ENCODE data around the gene GRIP2. TPM values are rescaled to one million over a fixed set of nuclear protein-coding genes. Genes with fewer than 3 reads are reported as not detected.

GRIP2 gene
- polyA plus RNA-seq (2013, experiment 1 of 2), result 7.3 TPM
- polyA plus RNA-seq (2013, experiment 2 of 2), result 4.8 TPM

- 79 to 82% methylated on average over 9 to 11 of the region's 14 CpGs for WGBS, 2 experiments (ENCODE audit: insufficient coverage in 2 of 2)
- Histone ChIP-seq H3K27ac (ENCODE audit: low read depth, low read length, severe bottlenecking) (no peak within 1 kb of the TSS), H3K4me3 (ENCODE audit: extremely low read depth, insufficient read depth, low read length, poor library complexity, severe bottlenecking) (no peak within 1 kb of the TSS)
These were observed at the start of gene GRIP2 for GRCh38 chr3:14539742-14540491. GRIP2 (minus strand) TSS chr3:14540342; CDS start chr3:14540308, 34 bp downstream.

GRCh38 chr3:14588425-14589112 lies 48.4 kb upstream of the GRIP2 start:
- no peaks in the 10 kb centered on the region for H3K36me3 ChIP-seq (ENCODE audit: control insufficient read depth, insufficient read depth, low read length)

More at GRCh38 chr3:14539742-14540491, at the start of gene GRIP2:
- Histone ChIP-seq H3K4me1 (ENCODE audit: control insufficient read depth, insufficient read depth, low read length, poor library complexity, severe bottlenecking) (peaks cover under 1% of the 10 kb centered on the region), H3K36me3 (ENCODE audit: control insufficient read depth, insufficient read depth, low read length) (no peaks in the 10 kb centered on the region), H3K9me3 (ENCODE audit: control insufficient read depth, low read length) (no peaks in the 10 kb centered on the region)

GRCh38 chr3:14587740-14588360 lies 47.7 kb upstream of the GRIP2 start:
- Histone ChIP-seq H3K36me3 (ENCODE audit: control insufficient read depth, insufficient read depth, low read length) (no peaks in the 10 kb centered on the region), H3K27ac (ENCODE audit: low read depth, low read length, severe bottlenecking) (no peak overlapping the region), H3K9me3 (ENCODE audit: control insufficient read depth, low read length) (no peaks in the 10 kb centered on the region), H3K4me3 (ENCODE audit: extremely low read depth, insufficient read depth, low read length, poor library complexity, severe bottlenecking) (no peak overlapping the region), H3K4me1 (ENCODE audit: control insufficient read depth, insufficient read depth, low read length, poor library complexity, severe bottlenecking) (no peaks in the 10 kb centered on the region)
- 73 to 86% methylated on average over 1 of the region's 4 CpGs for whole genome bisulfite sequencing, 2 experiments (ENCODE audit: insufficient coverage in 2 of 2)

More at GRCh38 chr3:14588425-14589112, 48.4 kb upstream of the GRIP2 start:
- Histone ChIP-seq H3K4me3 (ENCODE audit: extremely low read depth, insufficient read depth, low read length, poor library complexity, severe bottlenecking) (no peak overlapping the region), H3K4me1 (ENCODE audit: control insufficient read depth, insufficient read depth, low read length, poor library complexity, severe bottlenecking) (no peaks in the 10 kb centered on the region), H3K27ac (ENCODE audit: low read depth, low read length, severe bottlenecking) (no peak overlapping the region), H3K9me3 (ENCODE audit: control insufficient read depth, low read length) (no peaks in the 10 kb centered on the region)
- 87 to 100% methylated on average over 3 of the region's 6 CpGs for WGBS, 2 experiments (ENCODE audit: insufficient coverage in 2 of 2)

GRCh38 chr3:14586611-14587010 lies 46.5 kb upstream of the GRIP2 start:
- WGBS, 2 experiments (ENCODE audit: insufficient coverage in 2 of 2), result 90% methylated on average over 2 of the region's 2 CpGs

GRCh38 chr3:14583548-14584091 lies 43.5 kb upstream of the GRIP2 start:
- H3K4me3 ChIP-seq (ENCODE audit: extremely low read depth, insufficient read depth, low read length, poor library complexity, severe bottlenecking), result no peak overlapping the region
- H3K27ac ChIP-seq (ENCODE audit: low read depth, low read length, severe bottlenecking), result no peak overlapping the region
- no CpG with 5 or more reads among the region's 5 CpGs for WGBS, 2 experiments (ENCODE audit: insufficient coverage in 2 of 2)

More at GRCh38 chr3:14586611-14587010, 46.5 kb upstream of the GRIP2 start:
- Histone ChIP-seq H3K4me3 (ENCODE audit: extremely low read depth, insufficient read depth, low read length, poor library complexity, severe bottlenecking) (no peak overlapping the region), H3K9me3 (ENCODE audit: control insufficient read depth, low read length) (no peaks in the 10 kb centered on the region), H3K27ac (ENCODE audit: low read depth, low read length, severe bottlenecking) (no peak overlapping the region), H3K4me1 (ENCODE audit: control insufficient read depth, insufficient read depth, low read length, poor library complexity, severe bottlenecking) (no peaks in the 10 kb centered on the region), H3K36me3 (ENCODE audit: control insufficient read depth, insufficient read depth, low read length) (no peaks in the 10 kb centered on the region)

GRCh38 chr3:14582045-14582410 lies 41.9 kb upstream of the GRIP2 start:
- Histone ChIP-seq H3K4me3 (ENCODE audit: extremely low read depth, insufficient read depth, low read length, poor library complexity, severe bottlenecking) (no peak overlapping the region), H3K9me3 (ENCODE audit: control insufficient read depth, low read length) (no peaks in the 10 kb centered on the region), H3K4me1 (ENCODE audit: control insufficient read depth, insufficient read depth, low read length, poor library complexity, severe bottlenecking) (no peaks in the 10 kb centered on the region), H3K27ac (ENCODE audit: low read depth, low read length, severe bottlenecking) (no peak overlapping the region), H3K36me3 (ENCODE audit: control insufficient read depth, insufficient read depth, low read length) (no peaks in the 10 kb centered on the region)
- WGBS, 2 experiments (ENCODE audit: insufficient coverage in 2 of 2), result 71 to 86% methylated on average over 4 of the region's 4 CpGs

More at GRCh38 chr3:14583548-14584091, 43.5 kb upstream of the GRIP2 start:
- Histone ChIP-seq H3K36me3 (ENCODE audit: control insufficient read depth, insufficient read depth, low read length) (no peaks in the 10 kb centered on the region), H3K4me1 (ENCODE audit: control insufficient read depth, insufficient read depth, low read length, poor library complexity, severe bottlenecking) (no peaks in the 10 kb centered on the region), H3K9me3 (ENCODE audit: control insufficient read depth, low read length) (no peaks in the 10 kb centered on the region)

- no peaks in the 10 kb centered on the region for H3K9me3 ChIP-seq (ENCODE audit: control insufficient read depth, low read length)
- H3K4me3 ChIP-seq (ENCODE audit: extremely low read depth, insufficient read depth, low read length, poor library complexity, severe bottlenecking), result no peak overlapping the region
- WGBS, 2 experiments (ENCODE audit: insufficient coverage in 2 of 2), result 85 to 89% methylated on average over 4 of the region's 5 CpGs
- no peak overlapping the region for H3K27ac ChIP-seq (ENCODE audit: low read depth, low read length, severe bottlenecking)
- no peaks in the 10 kb centered on the region for H3K4me1 ChIP-seq (ENCODE audit: control insufficient read depth, insufficient read depth, low read length, poor library complexity, severe bottlenecking)
- no peaks in the 10 kb centered on the region for H3K36me3 ChIP-seq (ENCODE audit: control insufficient read depth, insufficient read depth, low read length)
These were observed 41.3 kb upstream of the GRIP2 start for GRCh38 chr3:14581334-14582044.

- Histone ChIP-seq H3K36me3 (ENCODE audit: control insufficient read depth, insufficient read depth, low read length) (no peaks in the 10 kb centered on the region), H3K27ac (ENCODE audit: low read depth, low read length, severe bottlenecking) (no peak overlapping the region), H3K4me3 (ENCODE audit: extremely low read depth, insufficient read depth, low read length, poor library complexity, severe bottlenecking) (no peak overlapping the region), H3K9me3 (ENCODE audit: control insufficient read depth, low read length) (no peaks in the 10 kb centered on the region), H3K4me1 (ENCODE audit: control insufficient read depth, insufficient read depth, low read length, poor library complexity, severe bottlenecking) (no peaks in the 10 kb centered on the region)
- 66 to 82% methylated on average over 5 of the region's 5 CpGs for WGBS, 2 experiments (ENCODE audit: insufficient coverage in 2 of 2)
These were observed 37.8 kb upstream of the GRIP2 start for GRCh38 chr3:14577897-14578296.

- no peak overlapping the region for H3K4me3 ChIP-seq (ENCODE audit: extremely low read depth, insufficient read depth, low read length, poor library complexity, severe bottlenecking)
- H3K4me1 ChIP-seq (ENCODE audit: control insufficient read depth, insufficient read depth, low read length, poor library complexity, severe bottlenecking), result no peaks in the 10 kb centered on the region
- no peaks in the 10 kb centered on the region for H3K36me3 ChIP-seq (ENCODE audit: control insufficient read depth, insufficient read depth, low read length)
- H3K27ac ChIP-seq (ENCODE audit: low read depth, low read length, severe bottlenecking), result no peak overlapping the region
- WGBS, 2 experiments (ENCODE audit: insufficient coverage in 2 of 2), result 95 to 97% methylated on average over 9 of the region's 9 CpGs
- no peaks in the 10 kb centered on the region for H3K9me3 ChIP-seq (ENCODE audit: control insufficient read depth, low read length)
These were observed 36.0 kb upstream of the GRIP2 start for GRCh38 chr3:14576163-14576562.

GRCh38 chr3:14574183-14574582 lies 34.0 kb upstream of the GRIP2 start:
- Histone ChIP-seq H3K27ac (ENCODE audit: low read depth, low read length, severe bottlenecking) (no peak overlapping the region), H3K4me3 (ENCODE audit: extremely low read depth, insufficient read depth, low read length, poor library complexity, severe bottlenecking) (no peak overlapping the region), H3K36me3 (ENCODE audit: control insufficient read depth, insufficient read depth, low read length) (no peaks in the 10 kb centered on the region), H3K9me3 (ENCODE audit: control insufficient read depth, low read length) (no peaks in the 10 kb centered on the region), H3K4me1 (ENCODE audit: control insufficient read depth, insufficient read depth, low read length, poor library complexity, severe bottlenecking) (no peaks in the 10 kb centered on the region)
- WGBS, 2 experiments (ENCODE audit: insufficient coverage in 2 of 2), result 95 to 97% methylated on average over 27 of the region's 27 CpGs

Measured in mesodermal cell (in vitro differentiated cells).